ENCODE data around the gene S100A1.
"Not testable (repeated sequence)": the region's sequence is repeated elsewhere in the genome, so short reads cannot be mapped to it uniquely, and the experiment has no call there.

S100A1 gene

GRCh38 chr1:153651771-153652170, 23.5 kb downstream of the S100A1 start:
- in situ Hi-C loops (cut with HindIII; ENCODE audit: low sequenced_read_pairs), result no loop called here

- in situ Hi-C loops (cut with HindIII; ENCODE audit: low sequenced_read_pairs), result no loop called here
Measured at GRCh38 chr1:153652805-153653500, 24.7 kb downstream of the S100A1 start.

GRCh38 chr1:153655333-153655732, 27.1 kb downstream of the S100A1 start:
- in situ Hi-C loops (cut with HindIII; ENCODE audit: low sequenced_read_pairs), result no loop called here

- in situ Hi-C loops (cut with HindIII; ENCODE audit: low sequenced_read_pairs), result no loop called here
Measured at GRCh38 chr1:153658400-153659174, 30.4 kb downstream of the S100A1 start, which contains the start of gene SNAPIN. Gene SNAPIN (plus strand): TSS chr1:153658703. CDS start chr1:153658744, 41 bp downstream.

- in situ Hi-C loops (cut with HindIII; ENCODE audit: low sequenced_read_pairs), result no loop called here
Measured at GRCh38 chr1:153659175-153659534, 30.9 kb downstream of the S100A1 start.

GRCh38 chr1:153659656-153660055, 31.4 kb downstream of the S100A1 start:
- in situ Hi-C loops (cut with HindIII; ENCODE audit: low sequenced_read_pairs), result no loop called here

GRCh38 chr1:153661111-153661708, 33.0 kb downstream of the S100A1 start:
- in situ Hi-C loops (cut with HindIII; ENCODE audit: low sequenced_read_pairs), result no loop called here

- in situ Hi-C loops (cut with HindIII; ENCODE audit: low sequenced_read_pairs), result no loop called here
Measured at GRCh38 chr1:153662269-153662668, 34.0 kb downstream of the S100A1 start.

GRCh38 chr1:153663211-153663610, 35.0 kb downstream of the S100A1 start:
- in situ Hi-C loops (cut with HindIII; ENCODE audit: low sequenced_read_pairs), result no loop called here

- in situ Hi-C loops (cut with HindIII; ENCODE audit: low sequenced_read_pairs), result no loop called here
Measured at GRCh38 chr1:153667439-153667838, 39.2 kb downstream of the S100A1 start.

GRCh38 chr1:153668672-153669071, 40.4 kb downstream of the S100A1 start:
- in situ Hi-C loops (cut with HindIII; ENCODE audit: low sequenced_read_pairs), result not testable (repeated sequence)

- in situ Hi-C loops (cut with HindIII; ENCODE audit: low sequenced_read_pairs), result no loop called here
Measured at GRCh38 chr1:153669606-153670005, 41.4 kb downstream of the S100A1 start.

- in situ Hi-C loops (cut with HindIII; ENCODE audit: low sequenced_read_pairs), result no loop called here
Measured at GRCh38 chr1:153670257-153670858, 42.1 kb downstream of the S100A1 start.

- in situ Hi-C loops (cut with HindIII; ENCODE audit: low sequenced_read_pairs), result no loop called here
Measured at GRCh38 chr1:153670859-153671627, 42.8 kb downstream of the S100A1 start, which contains the start of gene ILF2. Gene ILF2 (minus strand): TSS chr1:153670993. CDS start chr1:153670922, 71 bp downstream.

GRCh38 chr1:153671628-153672353, 43.6 kb downstream of the S100A1 start:
- in situ Hi-C loops (cut with HindIII; ENCODE audit: low sequenced_read_pairs), result not testable (repeated sequence)

- in situ Hi-C loops (cut with HindIII; ENCODE audit: low sequenced_read_pairs), result no loop called here
Measured at GRCh38 chr1:153673511-153673910, 45.3 kb downstream of the S100A1 start.

GRCh38 chr1:153677718-153678518, 49.7 kb downstream of the S100A1 start:
- in situ Hi-C loops (cut with HindIII; ENCODE audit: low sequenced_read_pairs), result no loop called here

- in situ Hi-C loops (cut with HindIII; ENCODE audit: low sequenced_read_pairs), result no loop called here
Measured at GRCh38 chr1:153678519-153679336, 50.5 kb downstream of the S100A1 start, which contains the start of gene NPR1. Gene NPR1 (plus strand): TSS chr1:153678688. CDS start chr1:153679109, 421 bp downstream.

Measured in DLD1 (cell line).